ENCODE measurements around the gene RFC5. TPM values are rescaled to one million over a fixed set of nuclear protein-coding genes. Genes with fewer than 3 reads are reported as not detected.

RFC5 gene
- total and polyA plus RNA-seq, 2 of the 13 experiments (the other 11 are each of a cell fraction or from before 2014, with no cell fraction given) = 16.8 to 51.4 TPM

DNA sequence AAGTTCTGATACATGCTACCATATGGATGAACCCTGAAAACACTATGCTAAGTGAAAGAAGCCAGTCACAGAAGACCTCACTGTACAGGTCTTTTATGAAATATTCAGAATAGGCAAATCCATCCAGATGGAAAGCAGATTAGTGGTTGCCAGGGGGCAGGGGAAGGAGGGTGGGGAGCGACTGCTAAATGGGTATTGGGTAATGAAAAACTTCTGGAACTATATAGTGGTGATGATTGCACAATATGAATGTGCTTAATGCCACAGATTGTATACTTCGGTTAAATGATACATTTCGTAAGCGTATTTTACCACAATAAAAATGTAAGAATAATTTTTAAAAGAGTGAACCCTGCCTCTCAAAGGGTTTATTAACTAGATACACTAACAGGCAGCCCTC is 35.9 kb upstream of the RFC5 start:
- no peak for ATAC-seq
- TF ChIP-seq ZNF549 (CRISPR knock-in tag; IDR thresholded peaks at IDR 0.05) (no peak), CEBPB (IDR thresholded peaks at IDR 0.05; ENCODE audit: borderline replicate concordance, low read depth, low read length) (peak; percentile 76), KLF6 (CRISPR knock-in tag; IDR thresholded peaks at IDR 0.05) (no peak), ZNF83 (CRISPR knock-in tag; IDR thresholded peaks at IDR 0.05; ENCODE audit: borderline replicate concordance) (no peak), IKZF1 (IDR thresholded peaks at IDR 0.05) (no peak), KDM5B (CRISPR knock-in tag; IDR thresholded peaks at IDR 0.05; ENCODE audit: borderline replicate concordance) (no peak)
- TF ChIP-seq, protein P1, sequence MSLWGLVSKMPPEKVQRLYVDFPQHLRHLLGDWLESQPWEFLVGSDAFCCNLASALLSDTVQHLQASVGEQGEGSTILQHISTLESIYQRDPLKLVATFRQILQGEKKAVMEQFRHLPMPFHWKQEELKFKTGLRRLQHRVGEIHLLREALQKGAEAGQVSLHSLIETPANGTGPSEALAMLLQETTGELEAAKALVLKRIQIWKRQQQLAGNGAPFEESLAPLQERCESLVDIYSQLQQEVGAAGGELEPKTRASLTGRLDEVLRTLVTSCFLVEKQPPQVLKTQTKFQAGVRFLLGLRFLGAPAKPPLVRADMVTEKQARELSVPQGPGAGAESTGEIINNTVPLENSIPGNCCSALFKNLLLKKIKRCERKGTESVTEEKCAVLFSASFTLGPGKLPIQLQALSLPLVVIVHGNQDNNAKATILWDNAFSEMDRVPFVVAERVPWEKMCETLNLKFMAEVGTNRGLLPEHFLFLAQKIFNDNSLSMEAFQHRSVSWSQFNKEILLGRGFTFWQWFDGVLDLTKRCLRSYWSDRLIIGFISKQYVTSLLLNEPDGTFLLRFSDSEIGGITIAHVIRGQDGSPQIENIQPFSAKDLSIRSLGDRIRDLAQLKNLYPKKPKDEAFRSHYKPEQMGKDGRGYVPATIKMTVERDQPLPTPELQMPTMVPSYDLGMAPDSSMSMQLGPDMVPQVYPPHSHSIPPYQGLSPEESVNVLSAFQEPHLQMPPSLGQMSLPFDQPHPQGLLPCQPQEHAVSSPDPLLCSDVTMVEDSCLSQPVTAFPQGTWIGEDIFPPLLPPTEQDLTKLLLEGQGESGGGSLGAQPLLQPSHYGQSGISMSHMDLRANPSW (CRISPR knock-in tag; IDR thresholded peaks at IDR 0.05; ENCODE audit: borderline replicate concordance) = no peak
- TF ChIP-seq, protein P2, sequence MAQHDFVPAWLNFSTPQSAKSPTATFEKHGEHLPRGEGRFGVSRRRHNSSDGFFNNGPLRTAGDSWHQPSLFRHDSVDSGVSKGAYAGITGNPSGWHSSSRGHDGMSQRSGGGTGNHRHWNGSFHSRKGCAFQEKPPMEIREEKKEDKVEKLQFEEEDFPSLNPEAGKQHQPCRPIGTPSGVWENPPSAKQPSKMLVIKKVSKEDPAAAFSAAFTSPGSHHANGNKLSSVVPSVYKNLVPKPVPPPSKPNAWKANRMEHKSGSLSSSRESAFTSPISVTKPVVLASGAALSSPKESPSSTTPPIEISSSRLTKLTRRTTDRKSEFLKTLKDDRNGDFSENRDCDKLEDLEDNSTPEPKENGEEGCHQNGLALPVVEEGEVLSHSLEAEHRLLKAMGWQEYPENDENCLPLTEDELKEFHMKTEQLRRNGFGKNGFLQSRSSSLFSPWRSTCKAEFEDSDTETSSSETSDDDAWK (CRISPR knock-in tag; IDR thresholded peaks at IDR 0.05) = no peak
- FAIRE-seq = no peak
- H3K4me1 ChIP-seq (ENCODE audit: insufficient read depth, low read length) = 0 out of 2 replicates have a peak, but pooled peaks cover 6% of the 10 kb centered on the region
- H3K4me3 ChIP-seq (replicated peaks in 1 of 3; ENCODE audit: insufficient read depth in 1 of 3, low read depth in 2 of 3, low read length in 3 of 3) = no peak overlapping the region
- H3K27ac ChIP-seq (ENCODE audit: extremely low read length, insufficient read depth, low read length) = no peak overlapping the region
- H3K36me3 ChIP-seq (replicated peaks in 1 of 2; ENCODE audit: control insufficient read depth in 1 of 2, insufficient read depth in 2 of 2, low read length in 2 of 2) = no peaks in the 10 kb centered on the region
- ChIA-PET POLR2A (no interaction called here), CTCF (ENCODE audit: low intra/inter-chr PET ratio, low total read pairs) (no interaction called here)
- DNase-seq (ENCODE audit: low spot score) = no peak
- no peak overlapping the region for H3K9ac ChIP-seq (ENCODE audit: insufficient read depth, low read depth, low read length)
- no peaks in the 10 kb centered on the region for H3K9me3 ChIP-seq (ENCODE audit: low read length)
- BruUV-seq (replicated peaks) = no TSS peak
- no peak overlapping the region for H3K4me2 ChIP-seq (ENCODE audit: low read depth, low read length)
- no peak overlapping the region for H2AFZ ChIP-seq (ENCODE audit: low read length)
- 50% methylated on average over 4 of the region's 4 CpGs for WGBS (ENCODE audit: low lambda C conversion rate)
- in situ Hi-C loops (cut with HindIII; ENCODE audit: extremely low pct_ligation_motif_present, low pct_unique_long_range_greater_than_20kb) = no loop called here
- H4K20me1 ChIP-seq (ENCODE audit: insufficient read depth, low read length) = no peaks in the 10 kb centered on the region
- H3K27me3 ChIP-seq (ENCODE audit: control insufficient read depth in 1 of 2, insufficient read depth in 2 of 2, low read length in 2 of 2) = no peaks in the 10 kb centered on the region; a peak in 1 of 5 replicates
- no peaks in the 10 kb centered on the region for H3K79me2 ChIP-seq (ENCODE audit: insufficient read depth, low read length)
- intact Hi-C loops (cut with micrococcal nuclease; ENCODE audit: unreplicated experiment) = no loop called here
